Fibroblast of pulmonary artery (primary cell): ENCODE results near the gene CAMK4.

Source experiments
- DNase-seq: peaks from one replicate; pipeline ENCODE4 v3.0.0-alpha.2; 2010; ENCODE audit warnings: low read depth
- H3K4me3 ChIP-seq: replicated peaks from 2 replicates; pipeline ENCODE4 v1.5.1; 2011; ENCODE audit warnings: low read depth, mild to moderate bottlenecking, control low read depth, low read length, moderate library complexity
- CTCF ChIP-seq: IDR thresholded peaks from 2 replicates; pipeline ENCODE4 v1.5.1; 2011; ENCODE audit warnings: mild to moderate bottlenecking, control low read depth, low read length, inconsistent platforms; ENCODE audit errors: missing control alignments

Gene CAMK4

DNA sequence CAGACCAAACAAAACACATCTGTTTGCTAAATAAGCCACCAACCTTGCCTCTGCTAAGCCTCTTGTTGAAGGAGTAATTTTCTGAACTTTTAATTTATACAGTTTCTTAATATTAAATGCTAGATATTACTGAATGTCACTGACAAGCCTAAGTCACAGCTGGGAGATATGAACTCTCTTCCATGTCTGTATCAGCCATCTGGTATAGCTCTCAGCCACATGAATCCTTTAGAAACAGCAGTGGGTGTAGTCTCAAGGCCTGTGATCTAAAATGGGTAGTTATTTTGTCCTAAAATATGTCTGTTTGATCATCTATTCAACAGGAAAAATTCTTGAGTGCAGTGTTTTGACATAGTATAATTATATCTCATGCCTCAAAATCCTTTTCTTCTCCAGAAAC is 97.2 kb downstream of the CAMK4 start:
- DNase-seq = no peak
- TF ChIP-seq CTCF = no peak
- no peak overlapping the region for H3K4me3 ChIP-seq

GRCh38 chr5:111326551-111326950 is 102.4 kb downstream of the CAMK4 start:
- peak; percentile 27 for DNase-seq
- no peak overlapping the region for H3K4me3 ChIP-seq
- no peak for TF ChIP-seq CTCF

DNA sequence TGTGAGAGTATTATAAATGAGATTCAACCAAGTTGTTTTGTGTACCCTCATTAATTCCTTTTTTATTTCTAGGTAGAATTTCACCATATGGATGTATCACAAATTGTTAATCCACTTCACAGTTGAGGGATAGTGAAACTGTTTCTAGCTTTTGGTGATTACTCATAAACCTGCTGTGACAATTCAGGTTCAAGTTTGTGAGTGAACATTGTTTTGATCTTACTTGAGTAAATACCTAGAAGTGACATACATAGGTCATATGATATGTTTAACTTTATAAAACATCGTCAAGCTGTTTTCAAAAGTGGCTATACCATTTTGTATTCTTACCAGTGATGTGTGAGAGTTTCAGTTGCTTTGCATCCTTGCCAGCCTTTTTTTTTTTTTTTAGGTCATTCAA is 112.9 kb downstream of the CAMK4 start:
- H3K4me3 ChIP-seq = no peak overlapping the region
- no peak for DNase-seq
- TF ChIP-seq CTCF = no peak

- H3K4me3 ChIP-seq = no peak overlapping the region
- no peak for TF ChIP-seq CTCF
- DNase-seq = no peak
Measured at GRCh38 chr5:111337688-111338087, 113.5 kb downstream of the CAMK4 start.

GRCh38 chr5:111345731-111346130 is 121.5 kb downstream of the CAMK4 start:
- no peak overlapping the region for H3K4me3 ChIP-seq
- TF ChIP-seq CTCF = no peak
- DNase-seq = no peak

GRCh38 chr5:111347021-111347420 is 122.8 kb downstream of the CAMK4 start:
- no peak for TF ChIP-seq CTCF
- no peak overlapping the region for H3K4me3 ChIP-seq
- DNase-seq = no peak

GRCh38 chr5:111348661-111349329 is 124.6 kb downstream of the CAMK4 start:
- TF ChIP-seq CTCF = no peak
- DNase-seq = no peak
- H3K4me3 ChIP-seq = no peak overlapping the region
